ENCODE results near the gene DOCK9.

Gene DOCK9

DNA sequence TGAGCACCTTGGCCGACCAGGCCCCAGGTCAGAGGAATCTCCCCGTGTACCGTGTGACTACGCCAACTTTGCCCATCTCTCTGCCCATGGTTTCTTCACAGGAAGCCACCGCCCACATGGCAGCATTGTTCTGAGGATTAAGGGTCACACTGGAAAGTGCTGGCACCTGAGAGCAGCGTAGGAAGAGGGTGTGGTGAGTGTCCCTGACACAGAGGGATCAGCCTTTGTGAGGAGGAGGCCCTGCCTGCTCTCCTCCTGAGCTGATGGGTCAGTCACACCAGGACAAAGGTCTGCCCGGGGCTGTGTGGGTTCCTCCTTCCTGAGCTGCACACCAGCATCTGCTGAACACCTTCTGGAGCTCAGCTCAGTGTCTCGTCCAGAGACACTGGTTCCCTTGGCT lies 193.2 kb downstream of the DOCK9 start:
- DNase-seq: no peak

GRCh38 chr13:98783856-98784478 lies 193.9 kb downstream of the DOCK9 start:
- DNase-seq: no peak

GRCh38 chr13:98782654-98783053 lies 195.2 kb downstream of the DOCK9 start:
- no peak for DNase-seq

GRCh38 chr13:98781905-98782304 lies 196.0 kb downstream of the DOCK9 start:
- no peak for DNase-seq

GRCh38 chr13:98781470-98781869 lies 196.4 kb downstream of the DOCK9 start:
- no peak for DNase-seq

DNA sequence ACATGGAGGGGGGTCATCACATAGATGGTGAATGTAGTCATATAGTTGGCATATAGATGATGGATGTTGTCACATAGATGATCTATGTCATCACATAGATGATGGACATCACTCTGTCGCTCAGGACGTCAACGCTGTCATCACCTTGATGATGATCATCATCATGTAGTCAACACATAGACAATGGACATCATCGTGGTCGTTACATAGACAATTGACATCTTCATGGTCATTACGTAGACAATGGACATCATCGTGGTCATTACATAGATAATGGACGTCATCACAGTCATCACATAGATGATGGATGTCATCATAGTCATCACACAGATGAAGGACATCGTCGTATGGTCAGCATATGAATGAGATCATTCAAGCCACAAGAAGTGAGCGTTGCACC lies 196.8 kb downstream of the DOCK9 start:
- DNase-seq: no peak

- no peak for DNase-seq
Observed at GRCh38 chr13:98780451-98780850, 197.4 kb downstream of the DOCK9 start.

- DNase-seq: no peak
Observed at GRCh38 chr13:98779695-98780094, 198.2 kb downstream of the DOCK9 start.

DNA sequence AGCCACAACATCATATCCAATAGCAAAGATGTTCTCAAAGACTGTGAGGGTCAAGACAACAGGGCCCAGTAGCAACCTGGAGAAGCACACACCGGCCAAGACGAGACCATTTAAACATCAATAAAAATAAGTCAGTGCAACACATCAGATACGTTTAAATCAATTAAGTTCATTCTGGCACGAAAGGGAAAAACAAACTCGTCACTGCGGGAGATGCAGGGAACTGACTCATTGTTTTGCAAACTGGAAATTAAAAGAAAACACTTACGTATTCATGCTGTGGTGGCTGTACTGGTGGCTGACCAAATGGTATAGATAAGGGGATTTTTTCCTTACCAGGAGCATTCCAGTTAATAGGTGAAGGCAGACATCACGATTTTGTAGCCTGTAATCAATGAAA lies 199.1 kb downstream of the DOCK9 start:
- no peak for DNase-seq

DNA sequence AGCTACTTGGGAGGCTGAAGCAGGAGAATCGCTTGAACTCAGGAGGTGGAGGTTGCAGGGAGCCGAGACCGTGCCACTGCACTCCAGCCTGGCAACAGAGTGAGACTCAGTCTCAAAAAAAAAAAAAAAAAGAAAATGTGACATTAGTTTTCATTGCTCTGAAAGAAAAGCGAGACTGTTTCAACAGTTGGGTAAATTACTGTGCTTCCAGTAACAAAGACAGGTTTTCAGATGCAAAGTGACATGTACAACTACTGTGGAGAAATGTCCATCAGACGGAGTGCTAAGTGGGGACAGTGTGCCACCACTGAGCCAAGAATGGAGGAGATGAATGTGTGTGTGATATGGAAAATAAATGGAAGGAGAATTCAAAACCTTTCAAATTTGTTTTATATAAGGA lies 201.2 kb downstream of the DOCK9 start:
- no peak for DNase-seq

GRCh38 chr13:98775844-98776598 lies 201.8 kb downstream of the DOCK9 start:
- no peak for DNase-seq

GRCh38 chr13:98775386-98775785 lies 202.5 kb downstream of the DOCK9 start:
- no peak for DNase-seq

GRCh38 chr13:98774776-98775175 lies 203.1 kb downstream of the DOCK9 start:
- DNase-seq: no peak

DNA sequence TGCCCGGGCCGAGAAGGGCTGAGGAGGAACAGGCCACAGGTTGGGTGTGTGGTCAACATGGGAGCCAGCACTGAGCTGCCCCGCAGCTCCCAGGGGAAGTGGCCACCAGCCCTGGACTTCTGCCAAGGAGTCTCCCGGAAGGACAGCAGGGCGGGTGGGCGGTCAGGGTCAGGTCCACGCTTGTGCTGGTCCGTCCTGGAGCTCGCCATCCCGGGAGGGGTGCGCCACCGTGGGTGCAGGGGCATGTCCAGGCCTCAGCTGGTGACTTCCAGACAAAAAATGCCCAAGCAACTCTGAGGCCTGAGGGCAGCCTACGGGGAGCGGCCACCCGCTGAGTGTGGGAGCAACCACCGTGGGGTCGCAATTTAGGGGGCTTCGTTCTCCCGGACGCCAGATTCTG lies 203.9 kb downstream of the DOCK9 start:
- DNase-seq: no peak

DNA sequence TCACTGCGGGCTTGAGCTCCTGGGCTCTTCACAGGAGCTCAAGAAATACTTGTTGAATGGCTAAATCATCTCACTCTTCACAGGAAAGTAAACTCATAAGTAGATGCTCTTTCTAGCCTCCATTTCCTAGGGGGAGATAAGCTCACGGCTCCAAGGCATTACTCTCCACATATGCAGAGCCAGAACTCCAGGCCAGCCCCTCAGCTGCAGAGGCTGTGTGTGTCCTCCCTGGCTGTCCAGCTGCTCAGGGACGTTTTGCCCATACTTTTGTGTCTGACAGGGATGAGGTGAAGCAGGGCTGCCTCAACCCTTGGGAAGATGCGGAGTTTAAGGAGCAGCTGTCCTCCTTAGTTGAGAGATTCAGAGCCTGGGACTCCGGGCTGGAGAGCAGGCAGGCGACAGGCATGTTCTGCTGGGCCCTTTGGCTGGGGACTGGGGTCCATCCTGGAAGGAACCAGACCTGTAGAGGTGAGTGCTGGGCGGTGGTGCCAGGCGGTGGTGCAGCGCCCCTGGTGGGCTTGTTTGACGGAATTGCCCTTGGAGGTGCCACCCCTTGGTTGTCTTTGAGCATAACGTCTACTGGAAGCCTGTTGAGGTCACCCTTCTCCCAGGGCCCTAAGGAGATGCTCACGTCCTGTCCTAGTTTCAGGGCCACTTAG lies 204.9 kb downstream of the DOCK9 start:
- DNase-seq: no peak

DNA sequence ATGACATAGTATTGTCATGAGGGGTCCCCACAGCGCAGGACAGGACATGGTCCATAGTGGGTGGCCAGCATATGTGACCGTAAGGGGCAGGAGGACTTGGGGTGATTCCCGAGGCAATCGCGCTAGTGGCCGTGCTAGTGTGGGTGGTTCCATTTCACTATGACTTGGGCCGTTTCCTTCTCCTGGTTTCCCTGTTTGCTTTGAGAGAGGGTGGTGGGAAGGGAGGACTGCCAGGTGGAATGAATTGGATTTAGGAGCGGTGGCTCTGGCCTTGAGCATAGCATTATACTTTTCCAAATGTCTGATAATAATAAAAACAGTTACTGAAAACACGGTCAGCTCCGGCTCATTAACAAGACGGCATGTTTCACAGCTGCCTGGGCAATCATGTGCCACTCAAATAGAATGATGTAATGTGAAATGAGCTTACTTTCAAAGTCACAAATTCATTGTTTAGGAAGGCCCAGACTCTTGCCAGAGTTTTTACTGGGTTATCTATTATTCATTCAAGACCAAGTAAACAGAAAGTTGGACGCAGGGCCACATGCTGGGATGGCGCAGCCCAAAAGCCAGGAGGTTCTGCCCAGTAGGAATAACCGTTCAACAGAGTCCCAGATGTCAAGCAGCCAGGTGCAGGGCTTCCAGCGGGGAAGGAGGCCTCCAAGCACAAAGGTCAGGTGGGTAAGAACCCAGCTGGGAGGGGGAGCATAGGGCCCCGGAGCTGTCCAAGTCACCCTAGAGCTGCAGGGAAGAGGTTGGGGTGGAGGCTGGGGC lies 205.8 kb downstream of the DOCK9 start:
- DNase-seq: no peak

DNA sequence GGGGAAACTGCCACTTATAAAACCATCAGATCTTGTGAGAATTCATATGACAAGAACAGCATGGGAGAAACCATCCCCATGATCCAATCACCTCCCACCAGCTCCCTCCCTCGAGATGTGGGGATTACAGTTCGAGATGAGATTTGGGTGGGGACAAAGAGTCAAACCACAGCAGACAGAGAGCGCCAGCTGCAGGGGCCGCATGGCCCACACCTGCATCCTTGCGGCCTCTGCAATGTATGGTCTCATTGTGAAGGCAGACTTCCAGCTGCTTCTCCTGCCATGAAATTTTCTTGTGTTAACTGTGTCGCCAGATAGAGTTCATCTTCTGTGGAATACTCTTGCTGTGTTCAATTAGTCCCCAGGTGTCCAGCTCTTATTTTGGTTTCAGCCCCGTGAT lies 208.1 kb downstream of the DOCK9 start:
- no peak for DNase-seq

GRCh38 chr13:98768522-98768921 lies 209.3 kb downstream of the DOCK9 start:
- no peak for DNase-seq

- no peak for DNase-seq
Observed at GRCh38 chr13:98766697-98767096, 211.2 kb downstream of the DOCK9 start.

- DNase-seq: no peak
Observed at GRCh38 chr13:98765996-98766519, 211.8 kb downstream of the DOCK9 start.

GRCh38 chr13:98761986-98762616 lies 215.8 kb downstream of the DOCK9 start:
- DNase-seq: no peak

DNA sequence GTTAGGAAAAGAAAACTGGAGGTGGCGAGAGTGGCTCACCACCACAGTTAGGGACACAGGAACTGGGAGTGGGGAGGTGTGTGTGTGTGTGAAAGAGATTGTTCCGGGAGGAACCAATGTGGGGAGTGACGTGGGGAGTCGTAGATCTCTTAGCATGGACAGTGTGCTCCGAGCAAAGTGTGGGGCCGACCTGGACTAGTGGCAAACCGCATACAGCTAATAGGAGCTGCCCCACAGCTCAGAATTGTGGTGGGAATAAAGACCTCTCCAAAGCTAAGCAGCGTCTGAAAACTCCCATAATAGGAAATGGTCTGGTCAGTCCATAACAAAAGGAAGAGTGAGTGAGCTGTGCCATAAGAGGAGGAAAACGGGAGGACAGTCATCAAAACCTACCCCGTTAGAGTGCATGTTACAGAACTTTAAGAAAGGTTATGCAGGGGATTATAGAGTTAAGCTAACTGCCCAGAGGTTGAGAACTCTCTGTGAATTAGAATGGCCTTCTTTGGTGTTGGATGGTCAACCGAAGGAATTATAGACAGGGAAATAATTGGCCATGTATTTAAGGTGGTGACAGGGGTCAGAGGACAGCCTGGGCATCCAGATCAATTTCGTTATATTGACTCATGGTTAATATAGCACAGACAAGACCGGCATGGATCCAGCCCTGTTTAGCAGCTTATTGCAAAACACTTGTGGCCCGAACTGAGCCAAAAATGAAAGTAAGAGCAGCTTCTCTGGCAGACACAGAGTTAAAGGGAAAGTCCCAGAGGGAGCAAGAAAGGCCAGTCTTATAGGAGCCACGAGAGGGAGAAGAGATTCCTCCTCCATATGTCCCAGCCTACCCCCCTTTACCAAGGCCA lies 216.5 kb downstream of the DOCK9 start:
- no peak for DNase-seq

Measured in NCI-H2029 (cell line).